ENCODE measurements around the gene SF1. TPM values are rescaled to one million over a fixed set of nuclear protein-coding genes. Genes with fewer than 3 reads are reported as not detected.
A peak's percentile ranks its signal among the peaks of the same experiment; 100 is the strongest.

Gene SF1
- total RNA-seq, 2 donors from 2014 or later = 331 to 399 TPM

DNA sequence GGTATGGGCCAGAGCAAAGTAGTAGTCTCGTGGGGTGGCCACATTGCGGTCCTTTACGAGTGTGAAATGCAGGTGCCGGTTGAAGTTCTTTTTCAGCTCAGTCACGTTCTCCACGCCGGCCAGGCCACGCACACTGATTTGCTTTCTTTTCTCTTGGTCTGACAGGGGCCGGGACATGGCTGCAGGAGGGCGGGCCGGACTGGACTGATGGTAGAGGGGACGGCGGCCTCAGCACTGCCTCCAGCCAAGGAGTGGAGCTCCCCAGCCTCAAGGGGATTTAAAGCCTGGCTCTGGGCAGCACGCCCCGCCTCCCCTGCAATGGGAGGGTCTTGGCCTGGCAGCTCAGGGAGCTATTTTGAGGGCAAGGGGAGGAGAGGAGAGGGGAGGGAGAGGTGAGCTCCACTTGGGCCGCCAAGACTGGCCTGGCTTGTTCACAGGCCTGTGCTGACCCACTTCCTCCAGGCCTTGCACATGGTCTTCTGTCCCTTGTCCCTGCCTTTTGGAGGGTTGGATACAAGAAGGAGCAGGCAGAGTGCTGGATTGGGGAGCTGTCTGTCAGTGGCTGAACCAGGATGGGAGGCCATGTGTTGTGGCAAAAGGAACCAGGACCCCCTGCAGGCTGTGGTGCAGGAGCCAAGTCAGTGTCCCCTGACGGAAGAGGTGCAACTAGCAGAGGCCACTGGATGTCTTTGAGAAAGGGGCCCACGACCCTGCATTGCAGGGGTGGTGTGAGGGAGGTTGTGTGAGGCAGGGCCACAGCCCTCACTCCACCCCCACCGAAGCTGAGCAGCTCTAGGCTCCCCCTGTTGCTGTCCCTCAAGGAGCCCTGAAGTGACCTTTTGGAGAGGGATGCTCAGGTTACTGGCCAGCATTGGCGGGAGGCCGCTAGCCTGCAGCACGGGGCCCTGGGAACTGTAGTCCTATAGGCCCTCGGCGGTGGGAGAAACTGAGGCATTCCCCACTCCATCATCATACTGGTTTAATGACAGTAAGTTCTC lies 18.3 kb downstream of the SF1 start, which contains the start of gene PYGM:
Gene PYGM (minus strand): TSS at position 253 of the 998 bp plus-strand sequence. CDS start 76 bp downstream, at position 177.
- Mint-ChIP-seq H3K27ac (peak within 1 kb of the TSS; percentile 84), H3K4me1 (peaks cover 39% of the 10 kb centered on the region), H3K4me3 (no peak within 1 kb of the TSS), H3K9me3 (no peaks in the 10 kb centered on the region), H3K36me3 (ENCODE audit: low read depth) (peaks cover 26% of the 10 kb centered on the region), H3K27me3 (ENCODE audit: insufficient read depth) (no peaks in the 10 kb centered on the region)
- Histone ChIP-seq H3K9ac (ENCODE audit: extremely low read depth, low read length, poor library complexity, severe bottlenecking) (no peak within 1 kb of the TSS), H3K27me3 (ENCODE audit: control insufficient read depth, insufficient read depth, low read length, poor library complexity, severe bottlenecking) (no peaks in the 10 kb centered on the region), H3K4me3 (ENCODE audit: low read length) (no peak within 1 kb of the TSS), H3K27ac (ENCODE audit: low read depth, low read length) (peak within 1 kb of the TSS; percentile 30), H3K36me3 (ENCODE audit: control insufficient read depth, insufficient read depth, low read length) (peaks cover 29% of the 10 kb centered on the region), H3K4me1 (ENCODE audit: control insufficient read depth, insufficient read depth, low read length) (peaks cover 16% of the 10 kb centered on the region), H3K9me3 (ENCODE audit: control insufficient read depth, low read length) (no peaks in the 10 kb centered on the region)
- 60 to 62% methylated on average over 10 to 24 of the region's 24 CpGs for WGBS, 2 experiments (ENCODE audit: insufficient coverage in 1 of 2, insufficient read length in 1 of 2)
- peak; percentile 92 for DNase-seq
- TF ChIP-seq, protein P1, sequence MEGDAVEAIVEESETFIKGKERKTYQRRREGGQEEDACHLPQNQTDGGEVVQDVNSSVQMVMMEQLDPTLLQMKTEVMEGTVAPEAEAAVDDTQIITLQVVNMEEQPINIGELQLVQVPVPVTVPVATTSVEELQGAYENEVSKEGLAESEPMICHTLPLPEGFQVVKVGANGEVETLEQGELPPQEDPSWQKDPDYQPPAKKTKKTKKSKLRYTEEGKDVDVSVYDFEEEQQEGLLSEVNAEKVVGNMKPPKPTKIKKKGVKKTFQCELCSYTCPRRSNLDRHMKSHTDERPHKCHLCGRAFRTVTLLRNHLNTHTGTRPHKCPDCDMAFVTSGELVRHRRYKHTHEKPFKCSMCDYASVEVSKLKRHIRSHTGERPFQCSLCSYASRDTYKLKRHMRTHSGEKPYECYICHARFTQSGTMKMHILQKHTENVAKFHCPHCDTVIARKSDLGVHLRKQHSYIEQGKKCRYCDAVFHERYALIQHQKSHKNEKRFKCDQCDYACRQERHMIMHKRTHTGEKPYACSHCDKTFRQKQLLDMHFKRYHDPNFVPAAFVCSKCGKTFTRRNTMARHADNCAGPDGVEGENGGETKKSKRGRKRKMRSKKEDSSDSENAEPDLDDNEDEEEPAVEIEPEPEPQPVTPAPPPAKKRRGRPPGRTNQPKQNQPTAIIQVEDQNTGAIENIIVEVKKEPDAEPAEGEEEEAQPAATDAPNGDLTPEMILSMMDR (conservative IDR thresholded peaks at IDR 0.05) = no peak

- peaks cover 9% of the 10 kb centered on the region for H3K4me1 ChIP-seq (ENCODE audit: control insufficient read depth, insufficient read depth, low read length)
- H3K4me3 Mint-ChIP-seq = no peak overlapping the region
- DNase-seq = no peak
- H3K27me3 Mint-ChIP-seq (ENCODE audit: insufficient read depth) = no peaks in the 10 kb centered on the region
- H3K27ac Mint-ChIP-seq = peak overlapping the region; percentile 84
- peak overlapping the region; percentile 30 for H3K27ac ChIP-seq (ENCODE audit: low read depth, low read length)
- TF ChIP-seq, protein P1 (conservative IDR thresholded peaks at IDR 0.05) = no peak
- peaks cover 21% of the 10 kb centered on the region for H3K36me3 ChIP-seq (ENCODE audit: control insufficient read depth, insufficient read depth, low read length)
- H3K4me3 ChIP-seq (ENCODE audit: low read length) = no peak overlapping the region
- no peaks in the 10 kb centered on the region for H3K27me3 ChIP-seq (ENCODE audit: control insufficient read depth, insufficient read depth, low read length, poor library complexity, severe bottlenecking)
- 79 to 87% methylated on average over 10 to 21 of the region's 21 CpGs for WGBS, 2 experiments (ENCODE audit: insufficient coverage in 1 of 2, insufficient read length in 1 of 2)
- H3K9me3 Mint-ChIP-seq = no peaks in the 10 kb centered on the region
- H3K9ac ChIP-seq (ENCODE audit: extremely low read depth, low read length, poor library complexity, severe bottlenecking) = no peak overlapping the region
- H3K4me1 Mint-ChIP-seq = peaks cover 31% of the 10 kb centered on the region
- peaks cover 18% of the 10 kb centered on the region for H3K36me3 Mint-ChIP-seq (ENCODE audit: low read depth)
- no peaks in the 10 kb centered on the region for H3K9me3 ChIP-seq (ENCODE audit: control insufficient read depth, low read length)
These were observed 19.1 kb downstream of the SF1 start for GRCh38 chr11:64759131-64759721.

DNA sequence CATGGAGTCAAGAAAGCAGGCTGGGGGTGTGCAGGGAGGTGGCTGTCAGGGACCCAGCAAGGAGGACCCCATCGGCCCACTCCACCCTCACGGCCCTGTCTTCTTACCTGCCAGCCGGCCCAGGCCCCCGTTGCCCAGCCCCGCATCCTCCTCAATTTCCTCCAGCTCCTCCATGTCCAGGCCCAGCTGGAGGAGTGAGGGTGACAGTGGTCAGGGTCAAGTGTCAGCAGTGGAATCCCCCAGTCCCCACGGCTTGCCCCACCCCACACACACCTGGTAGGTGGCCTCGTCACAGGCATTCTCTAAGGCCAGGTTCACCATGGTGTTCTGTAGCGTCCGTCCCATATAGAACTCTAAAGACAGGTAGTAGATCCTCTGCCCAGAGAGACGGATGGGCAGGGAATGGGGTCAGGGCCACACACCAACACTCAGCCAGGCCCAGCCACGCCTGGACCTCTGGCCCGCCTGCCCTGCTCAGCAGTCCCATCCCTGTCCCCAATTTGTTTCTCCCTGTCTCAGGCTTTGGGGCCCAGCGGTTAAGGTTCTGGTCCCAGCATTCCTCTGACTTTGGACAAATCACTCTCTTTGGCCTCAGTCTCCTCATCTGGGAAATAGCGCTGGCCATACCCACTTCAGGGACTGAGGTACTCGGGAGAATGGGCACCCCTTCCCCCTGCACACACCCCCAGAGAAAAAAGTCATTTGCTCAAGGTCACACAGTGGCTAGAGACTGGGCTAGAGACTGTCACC lies 19.8 kb downstream of the SF1 start:
- peaks cover 14% of the 10 kb centered on the region for H3K36me3 ChIP-seq (ENCODE audit: control insufficient read depth, insufficient read depth, low read length)
- H3K4me1 ChIP-seq (ENCODE audit: control insufficient read depth, insufficient read depth, low read length) = peaks cover 4% of the 10 kb centered on the region
- H3K27me3 Mint-ChIP-seq (ENCODE audit: insufficient read depth) = no peaks in the 10 kb centered on the region
- H3K9me3 ChIP-seq (ENCODE audit: control insufficient read depth, low read length) = no peaks in the 10 kb centered on the region
- H3K27ac Mint-ChIP-seq = no peak overlapping the region
- no peaks in the 10 kb centered on the region for H3K27me3 ChIP-seq (ENCODE audit: control insufficient read depth, insufficient read depth, low read length, poor library complexity, severe bottlenecking)
- H3K9ac ChIP-seq (ENCODE audit: extremely low read depth, low read length, poor library complexity, severe bottlenecking) = no peak overlapping the region
- H3K27ac ChIP-seq (ENCODE audit: low read depth, low read length) = no peak overlapping the region
- TF ChIP-seq, protein P1 (conservative IDR thresholded peaks at IDR 0.05) = no peak
- H3K36me3 Mint-ChIP-seq (ENCODE audit: low read depth) = peaks cover 12% of the 10 kb centered on the region
- H3K9me3 Mint-ChIP-seq = no peaks in the 10 kb centered on the region
- no peak overlapping the region for H3K4me3 ChIP-seq (ENCODE audit: low read length)
- peak; percentile 38 for DNase-seq
- no peak overlapping the region for H3K4me3 Mint-ChIP-seq
- H3K4me1 Mint-ChIP-seq = peaks cover 24% of the 10 kb centered on the region
- WGBS, 2 experiments (ENCODE audit: insufficient coverage in 1 of 2, insufficient read length in 1 of 2) = 91% methylated on average over 7 to 15 of the region's 15 CpGs

All from endodermal cell (in vitro differentiated cells).